Measurements from ENCODE around the gene RNASE12. TPM values are rescaled to one million over a fixed set of nuclear protein-coding genes. Genes with fewer than 3 reads are reported as not detected.

Gene RNASE12
- total RNA-seq, 1 donor from 2014 or later, result not detected

GRCh38 chr14:20609215-20610001, 18.2 kb upstream of the RNASE12 start:
- Histone ChIP-seq H3K27me3 (no peaks in the 10 kb centered on the region), H3K36me3 (no peaks in the 10 kb centered on the region), H3K9me3 (no peaks in the 10 kb centered on the region), H3K4me3 (peak overlapping the region; percentile 66 to 82), H3K27ac (peak overlapping the region; percentile 78), H3K4me1 (peaks cover 15% of the 10 kb centered on the region)
- intact Hi-C loops (cut with DNase I), result loop anchor here (5.0 to 10.0 kb wide), 4 partner anchors 145 to 282 kb away; partner anchors contain the start of genes PARP2, PIP4P1, PNP and TEP1
- peak; percentile 57 to 72 for TF ChIP-seq POLR2AphosphoS5 (IDR thresholded peaks at IDR 0.05; ENCODE audit: insufficient read depth in 1 of 2, low read depth in 1 of 2)
- TF ChIP-seq CTCF (IDR thresholded peaks at IDR 0.05), result peak; percentile 87 to 99 (median 97)
- no peak for TF ChIP-seq POLR2A (IDR thresholded peaks at IDR 0.05)
- DNase-seq (ENCODE audit: extremely low spot score in 2 of 2), result no peak

GRCh38 chr14:20608383-20609110, 17.4 kb upstream of the RNASE12 start:
- no peaks in the 10 kb centered on the region for H3K9me3 ChIP-seq
- no peak overlapping the region for H3K27ac ChIP-seq
- no peak for TF ChIP-seq CTCF (IDR thresholded peaks at IDR 0.05)
- H3K4me3 ChIP-seq, result no peak overlapping the region
- intact Hi-C loops (cut with DNase I), result no loop called here
- no peaks in the 10 kb centered on the region for H3K27me3 ChIP-seq
- peaks cover 9% of the 10 kb centered on the region for H3K4me1 ChIP-seq
- no peaks in the 10 kb centered on the region for H3K36me3 ChIP-seq
- no peak for DNase-seq (ENCODE audit: extremely low spot score in 2 of 2)

- intact Hi-C loops (cut with DNase I), result no loop called here
- H3K27ac ChIP-seq, result no peak overlapping the region
- H3K9me3 ChIP-seq, result no peaks in the 10 kb centered on the region
- H3K4me1 ChIP-seq, result peaks cover 9% of the 10 kb centered on the region
- H3K36me3 ChIP-seq, result no peaks in the 10 kb centered on the region
- TF ChIP-seq POLR2AphosphoS5 (IDR thresholded peaks at IDR 0.05; ENCODE audit: insufficient read depth in 1 of 2, low read depth in 1 of 2), result no peak
- TF ChIP-seq POLR2A (IDR thresholded peaks at IDR 0.05), result no peak
- TF ChIP-seq CTCF (IDR thresholded peaks at IDR 0.05), result no peak
- no peaks in the 10 kb centered on the region for H3K27me3 ChIP-seq
- H3K4me3 ChIP-seq, result no peak overlapping the region
- no peak for DNase-seq (ENCODE audit: extremely low spot score in 2 of 2)
Observed at GRCh38 chr14:20607617-20608016, 16.4 kb upstream of the RNASE12 start.

GRCh38 chr14:20606902-20607242, 15.7 kb upstream of the RNASE12 start:
- Histone ChIP-seq H3K27ac (no peak overlapping the region), H3K4me3 (no peak overlapping the region), H3K27me3 (no peaks in the 10 kb centered on the region), H3K36me3 (no peaks in the 10 kb centered on the region), H3K4me1 (peaks cover 9% of the 10 kb centered on the region), H3K9me3 (no peaks in the 10 kb centered on the region)
- intact Hi-C loops (cut with DNase I), result no loop called here
- DNase-seq (ENCODE audit: extremely low spot score in 2 of 2), result no peak
- TF ChIP-seq POLR2A (IDR thresholded peaks at IDR 0.05) (no peak), POLR2AphosphoS5 (IDR thresholded peaks at IDR 0.05; ENCODE audit: insufficient read depth in 1 of 2, low read depth in 1 of 2) (no peak), CTCF (IDR thresholded peaks at IDR 0.05) (no peak)

Measured in vagina (tissue), 2 donors.